MM.1S (cell line): Measurements from ENCODE around the gene CCN5.

Experiments
- EZH2 ChIP-seq: fragments of 300-600 bp; sonication (generic); optimal IDR thresholded peaks from 2 replicates; pipeline ENCODE3; 2017; ENCODE audit warnings: low read depth, mild to moderate bottlenecking, antibody characterized with exemption, low read length, mixed read lengths
- EZH2phosphoT487 ChIP-seq: fragments of 300-600 bp; sonication (generic); IDR thresholded peaks from 2 replicates; pipeline ENCODE4 v1.6.1; 2018; ENCODE audit warnings: antibody characterized with exemption, low read length
- TF ChIP-seq, protein P1 (sequence below): fragments of 300-600 bp; sonication (generic); IDR thresholded peaks from 2 replicates; pipeline ENCODE4 v1.5.1; 2016; ENCODE audit warnings: antibody characterized with exemption, low read length, mixed read lengths

DNA sequence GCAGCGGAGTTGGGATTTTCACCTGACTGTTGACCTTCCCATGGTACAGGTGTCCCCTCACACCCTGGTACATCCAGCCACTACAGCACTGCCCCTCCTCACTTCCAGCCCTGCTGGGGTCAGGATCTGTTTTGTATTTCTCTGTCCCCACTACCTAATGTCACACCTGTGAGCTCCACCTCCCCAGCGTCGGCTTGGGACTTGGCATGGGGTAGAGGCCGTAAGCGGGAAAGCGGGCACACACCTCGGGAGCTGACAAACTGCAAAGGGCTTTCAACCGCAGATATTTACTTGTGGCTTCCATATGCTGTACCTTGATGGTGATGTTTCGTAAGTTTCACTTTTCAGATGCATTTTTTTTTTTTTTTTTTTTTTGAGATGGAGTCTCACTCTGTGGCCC, 5.4 kb upstream of the CCN5 start:
- TF ChIP-seq, protein P1, sequence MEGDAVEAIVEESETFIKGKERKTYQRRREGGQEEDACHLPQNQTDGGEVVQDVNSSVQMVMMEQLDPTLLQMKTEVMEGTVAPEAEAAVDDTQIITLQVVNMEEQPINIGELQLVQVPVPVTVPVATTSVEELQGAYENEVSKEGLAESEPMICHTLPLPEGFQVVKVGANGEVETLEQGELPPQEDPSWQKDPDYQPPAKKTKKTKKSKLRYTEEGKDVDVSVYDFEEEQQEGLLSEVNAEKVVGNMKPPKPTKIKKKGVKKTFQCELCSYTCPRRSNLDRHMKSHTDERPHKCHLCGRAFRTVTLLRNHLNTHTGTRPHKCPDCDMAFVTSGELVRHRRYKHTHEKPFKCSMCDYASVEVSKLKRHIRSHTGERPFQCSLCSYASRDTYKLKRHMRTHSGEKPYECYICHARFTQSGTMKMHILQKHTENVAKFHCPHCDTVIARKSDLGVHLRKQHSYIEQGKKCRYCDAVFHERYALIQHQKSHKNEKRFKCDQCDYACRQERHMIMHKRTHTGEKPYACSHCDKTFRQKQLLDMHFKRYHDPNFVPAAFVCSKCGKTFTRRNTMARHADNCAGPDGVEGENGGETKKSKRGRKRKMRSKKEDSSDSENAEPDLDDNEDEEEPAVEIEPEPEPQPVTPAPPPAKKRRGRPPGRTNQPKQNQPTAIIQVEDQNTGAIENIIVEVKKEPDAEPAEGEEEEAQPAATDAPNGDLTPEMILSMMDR, result no peak
- TF ChIP-seq EZH2, result no peak
- TF ChIP-seq EZH2phosphoT487, result no peak
